SK-N-SH treated with all-trans-retinoic acid at 6 μM for 48 hours (cell line): ENCODE results near the gene IWS1.

Experiments used
- ATAC-seq: fragments of 200-7000 bp; cut with Tn5 transposase; 3 replicates; pipeline ENCODE4 v1.9.1; 2020; ENCODE audit warnings: mild to moderate bottlenecking, moderate library complexity
- ARNTL ChIP-seq: fragments of 450-650 bp; formaldehyde crosslinking; IDR thresholded peaks from 2 replicates; pipeline ENCODE4 v1.5.0; 2020; ENCODE audit warnings: low read depth, mild to moderate bottlenecking, moderate library complexity, borderline replicate concordance
- BACH2 ChIP-seq: fragments of 250-450 bp; sonication (Bioruptor Pico); IDR thresholded peaks from 2 replicates; pipeline ENCODE4 v1.9.0; 2021; ENCODE audit warnings: mild to moderate bottlenecking, borderline replicate concordance
- CREB5 ChIP-seq: fragments of 250-450 bp; sonication (Bioruptor Pico); IDR thresholded peaks from 2 replicates; pipeline ENCODE4 v1.5.1; 2020; ENCODE audit warnings: low read depth, mild to moderate bottlenecking, moderate library complexity
- CSDC2 ChIP-seq: fragments of 250-450 bp; sonication (Bioruptor Pico); IDR thresholded peaks from 2 replicates; pipeline ENCODE4 v1.5.0; 2020; ENCODE audit warnings: mild to moderate bottlenecking, moderate library complexity
- CSRNP3 ChIP-seq: fragments of 250-450 bp; sonication (Bioruptor Pico); IDR thresholded peaks from 2 replicates; pipeline ENCODE4 v1.5.1; 2021; ENCODE audit warnings: mild to moderate bottlenecking, moderate library complexity
- ESRRG ChIP-seq: fragments of 250-450 bp; sonication (Bioruptor Pico); IDR thresholded peaks from 2 replicates; pipeline ENCODE4 v1.6.1; 2021; ENCODE audit warnings: mild to moderate bottlenecking
- GLIS3 ChIP-seq: fragments of 250-450 bp; sonication (Bioruptor Pico); IDR thresholded peaks from 2 replicates; pipeline ENCODE4 v1.5.0; 2020; ENCODE audit warnings: mild to moderate bottlenecking, moderate library complexity
- ISL1 ChIP-seq: fragments of 250-450 bp; sonication (Bioruptor Pico); IDR thresholded peaks from 2 replicates; pipeline ENCODE4 v2.1.2; 2022; ENCODE audit warnings: mild to moderate bottlenecking, moderate library complexity
- OSR1 ChIP-seq: fragments of 250-450 bp; sonication (Bioruptor Pico); IDR thresholded peaks from 2 replicates; pipeline ENCODE4 v1.8.0; 2022; ENCODE audit warnings: moderate library complexity, mild to moderate bottlenecking, inconsistent platforms
- PATZ1 ChIP-seq: fragments of 250-450 bp; sonication (Bioruptor Pico); IDR thresholded peaks from 2 replicates; pipeline ENCODE4 v1.8.0; 2020; ENCODE audit warnings: mild to moderate bottlenecking, moderate library complexity, borderline replicate concordance
- PPARA ChIP-seq: fragments of 250-450 bp; sonication (Bioruptor Pico); IDR thresholded peaks from 2 replicates; pipeline ENCODE4 v1.5.0; 2020; ENCODE audit warnings: mild to moderate bottlenecking, borderline replicate concordance
- SNAI2 ChIP-seq: fragments of 250-450 bp; sonication (Bioruptor Pico); IDR thresholded peaks from 2 replicates; pipeline ENCODE4 v1.5.0; 2020; ENCODE audit warnings: mild to moderate bottlenecking, moderate library complexity
- TCF4 ChIP-seq: fragments of 250-450 bp; sonication (Bioruptor Pico); IDR thresholded peaks from 2 replicates; pipeline ENCODE4 v1.8.0; 2021; ENCODE audit warnings: mild to moderate bottlenecking, moderate library complexity, borderline replicate concordance
- TOX ChIP-seq: fragments of 250-450 bp; sonication (Bioruptor Pico); IDR thresholded peaks from 2 replicates; pipeline ENCODE4 v1.8.0; 2021; ENCODE audit warnings: mild to moderate bottlenecking, moderate library complexity, borderline replicate concordance
- TSHZ2 ChIP-seq: fragments of 250-450 bp; sonication (Bioruptor Pico); IDR thresholded peaks from 2 replicates; pipeline ENCODE4 v1.5.0; 2020; ENCODE audit warnings: mild to moderate bottlenecking, moderate library complexity
- ZC3H10 ChIP-seq: fragments of 250-450 bp; sonication (Bioruptor Pico); IDR thresholded peaks from 2 replicates; pipeline ENCODE4 v1.5.1; 2021; ENCODE audit warnings: mild to moderate bottlenecking, moderate library complexity
- ZFP3 ChIP-seq: fragments of 250-450 bp; sonication (Bioruptor Pico); IDR thresholded peaks from 2 replicates; pipeline ENCODE4 v1.5.0; 2020; ENCODE audit warnings: mild to moderate bottlenecking, moderate library complexity
- ZNF565 ChIP-seq: fragments of 450-650 bp; formaldehyde crosslinking; conservative IDR thresholded peaks from 2 replicates; pipeline ENCODE4 v1.5.0; 2020; ENCODE audit warnings: low read depth, mild to moderate bottlenecking, moderate library complexity
- ZNF70 ChIP-seq: fragments of 450-650 bp; formaldehyde crosslinking; IDR thresholded peaks from 2 replicates; pipeline ENCODE4 v1.5.0; 2020; ENCODE audit warnings: mild to moderate bottlenecking, moderate library complexity
- ZNF8 ChIP-seq: fragments of 450-650 bp; formaldehyde crosslinking; IDR thresholded peaks from 2 replicates; pipeline ENCODE4 v1.5.0; 2020; ENCODE audit warnings: mild to moderate bottlenecking, moderate library complexity

IWS1 gene

GRCh38 chr2:127537644-127538043 is 11.4 kb upstream of the IWS1 start (continued):
- TF ChIP-seq PATZ1 (CRISPR knock-in tag): no peak
- no peak for TF ChIP-seq SNAI2

GRCh38 chr2:127536707-127537541 is 10.6 kb upstream of the IWS1 start:
- ATAC-seq: no peak
- TF ChIP-seq CSRNP3 (CRISPR knock-in tag) (no peak), GLIS3 (CRISPR knock-in tag) (no peak), CSDC2 (no peak), CREB5 (CRISPR knock-in tag) (no peak), TCF4 (CRISPR knock-in tag) (no peak), TSHZ2 (CRISPR knock-in tag) (no peak), ZC3H10 (no peak), ISL1 (CRISPR knock-in tag) (no peak), OSR1 (CRISPR knock-in tag) (no peak), ZNF8 (no peak), ZNF565 (CRISPR knock-in tag) (no peak)

- TF ChIP-seq CSRNP3 (CRISPR knock-in tag) (no peak), PPARA (CRISPR knock-in tag) (no peak), CSDC2 (no peak), ZNF70 (CRISPR knock-in tag) (no peak), ESRRG (no peak), OSR1 (CRISPR knock-in tag) (no peak), ZNF565 (CRISPR knock-in tag) (no peak), SNAI2 (no peak), BACH2 (CRISPR knock-in tag) (no peak), ZFP3 (CRISPR knock-in tag) (no peak), ARNTL (CRISPR knock-in tag) (no peak)
- ATAC-seq: no peak
Observed at GRCh38 chr2:127535918-127536317, 9.6 kb upstream of the IWS1 start.

- TF ChIP-seq ZNF70 (CRISPR knock-in tag) (no peak), GLIS3 (CRISPR knock-in tag) (no peak), ZNF8 (no peak), ZFP3 (CRISPR knock-in tag) (no peak), PPARA (CRISPR knock-in tag) (no peak), TOX (CRISPR knock-in tag) (no peak)
- no peak for ATAC-seq
Observed at GRCh38 chr2:127535422-127535901, 9.2 kb upstream of the IWS1 start, which contains the start of gene MYO7B. TSS of gene MYO7B (plus strand) at chr2:127535683. CDS start at chr2:127559723, 24,040 bp downstream.
